ENCODE data around the gene DIDO1. TPM values are rescaled to one million over a fixed set of nuclear protein-coding genes. Genes with fewer than 3 reads are reported as not detected.

Gene DIDO1
- total and polyA plus RNA-seq, 2 of the 13 experiments (the other 11 are each of a cell fraction or from before 2014, with no cell fraction given), result 75.0 to 75.1 TPM

GRCh38 chr20:62913043-62913630, 13.2 kb downstream of the DIDO1 start (continued):
- TF ChIP-seq AKNA (CRISPR knock-in tag; IDR thresholded peaks at IDR 0.05; ENCODE audit: borderline replicate concordance) (no peak), CERS6 (CRISPR knock-in tag; IDR thresholded peaks at IDR 0.05) (no peak), ZMYM4 (CRISPR knock-in tag; IDR thresholded peaks at IDR 0.05) (no peak; the same call in 1 of the 2 replicates), MAFG (CRISPR knock-in tag; IDR thresholded peaks at IDR 0.05) (no peak), MXI1 (IDR thresholded peaks at IDR 0.05; ENCODE audit: borderline replicate concordance, low read depth, low read length) (no peak), RBM22 (optimal IDR thresholded peaks at IDR 0.05; ENCODE audit: low read length) (peak; percentile 96), CCAR2 (optimal IDR thresholded peaks at IDR 0.05; ENCODE audit: low read depth, low read length) (no peak), ZNF331 (CRISPR knock-in tag; IDR thresholded peaks at IDR 0.05) (peak; percentile 45; the same call in 1 of the 2 replicates), GATA4 (IDR thresholded peaks at IDR 0.05; ENCODE audit: borderline replicate concordance, low read depth) (0 out of 2 replicates have a peak, but pooled peaks have one; percentile 33), ZNF574 (CRISPR knock-in tag; IDR thresholded peaks at IDR 0.05) (peak; percentile 76), ZBTB7B (CRISPR knock-in tag; IDR thresholded peaks at IDR 0.05) (peak; percentile 74), WIZ (CRISPR knock-in tag; IDR thresholded peaks at IDR 0.05) (no peak), ZNF569 (CRISPR knock-in tag; IDR thresholded peaks at IDR 0.05; ENCODE audit: borderline replicate concordance) (no peak), ZNF260 (CRISPR knock-in tag; IDR thresholded peaks at IDR 0.05; ENCODE audit: borderline replicate concordance, low read depth) (no peak), TEAD3 (CRISPR knock-in tag; optimal IDR thresholded peaks at IDR 0.05; ENCODE audit: borderline replicate concordance) (peak; percentile 7), KMT2A (CRISPR knock-in tag; IDR thresholded peaks at IDR 0.05) (0 out of 2 replicates have a peak, but pooled peaks have one; percentile 43), ZNF713 (CRISPR knock-in tag; IDR thresholded peaks at IDR 0.05) (no peak), DMAP1 (CRISPR knock-in tag; IDR thresholded peaks at IDR 0.05) (0 out of 2 replicates have a peak, but pooled peaks have one; percentile 25)

Measured in HepG2 (cell line).